Transverse colon (tissue), 4 donors: Measurements from ENCODE around the gene RNF115.
"Not testable (repeated sequence)": the region's sequence is repeated elsewhere in the genome, so short reads cannot be mapped to it uniquely, and the experiment has no call there.

ENCODE experiments used
- CTCF ChIP-seq, 5 experiments: fragments of 200-600 bp in 3 of 5; fragments of 450-650 bp in 2 of 5; sonication (generic) in 3 of 5; IDR thresholded peaks; 1 replicate in 2 of 5; 2 replicates in 3 of 5; pipeline ENCODE4 v1.5.1; 2016 to 2017; ENCODE audit warnings: antibody characterized with exemption in 5 of 5, inconsistent platforms in 3 of 5, mild to moderate bottlenecking in 2 of 5, moderate library complexity in 1 of 5
- POLR2A ChIP-seq: fragments of 450-650 bp; IDR thresholded peaks from one replicate; pipeline ENCODE4 v1.6.1; 2016; ENCODE audit warnings: antibody characterized with exemption, mild to moderate bottlenecking, moderate library complexity
- POLR2AphosphoS5 ChIP-seq, 3 donors: sonication (generic); formaldehyde crosslinking; IDR thresholded peaks; one replicate each; pipeline ENCODE4 v1.6.1; 2016; ENCODE audit warnings: antibody characterized with exemption in 3 of 3

GRCh38 chr1:145812977-145813810 lies 10.7 kb downstream of the RNF115 start:
- TF ChIP-seq POLR2AphosphoS5 (IDR thresholded peaks at IDR 0.05); POLR2A; CTCF (IDR thresholded peaks at IDR 0.05): not testable (repeated sequence)
